OCI-LY1 (cell line): ENCODE data around the gene SH3BP4.

ENCODE experiments used
- H2AFZ ChIP-seq: fragments of 200-600 bp; sonication (generic), shearing (Covaris generic); 2 replicates; pipeline ENCODE4 v1.6.0; 2014; ENCODE audit warnings: antibody characterized with exemption, mild to moderate bottlenecking, low read length
- H3F3A ChIP-seq: fragments of 200-600 bp; sonication (generic), shearing (Covaris generic); 2 replicates; pipeline ENCODE4 v1.6.0; 2014; ENCODE audit warnings: mild to moderate bottlenecking, antibody characterized with exemption, low read length, moderate library complexity; ENCODE audit not compliant: insufficient read depth
- H3K27ac ChIP-seq: fragments of 200-600 bp; sonication (generic); 2 replicates; pipeline ENCODE4 v1.5.1; 2014; ENCODE audit warnings: low read length, mixed run types, mild to moderate bottlenecking, low read depth; ENCODE audit not compliant: poor library complexity, severe bottlenecking
- H3K27me3 ChIP-seq: fragments of 200-600 bp; sonication (generic); 2 replicates; pipeline ENCODE4 v1.6.0; 2014; ENCODE audit warnings: antibody characterized with exemption, mild to moderate bottlenecking, low read length, moderate library complexity; ENCODE audit not compliant: insufficient read depth
- H3K36me3 ChIP-seq: fragments of 200-600 bp; sonication (generic); 2 replicates; pipeline ENCODE4 v1.6.1; 2014; ENCODE audit warnings: mild to moderate bottlenecking, antibody characterized with exemption, low read length, moderate library complexity, mixed read lengths; ENCODE audit not compliant: insufficient read depth
- H3K4me1 ChIP-seq: fragments of 200-600 bp; sonication (generic); 2 replicates; pipeline ENCODE4 v1.5.1; 2014; ENCODE audit warnings: mild to moderate bottlenecking, low read length, moderate library complexity; ENCODE audit not compliant: insufficient read depth, severe bottlenecking
- H3K4me2 ChIP-seq: fragments of 200-600 bp; sonication (generic), shearing (Covaris generic); 2 replicates; pipeline ENCODE4 v1.6.1; 2014; ENCODE audit warnings: low read length
- H3K4me3 ChIP-seq: fragments of 200-600 bp; sonication (generic); 2 replicates; pipeline ENCODE4 v1.5.1; 2014; ENCODE audit warnings: low read length, low read depth, mild to moderate bottlenecking, mixed read lengths; ENCODE audit not compliant: poor library complexity, severe bottlenecking
- H3K79me2 ChIP-seq: fragments of 200-600 bp; shearing (Covaris generic); 2 replicates; pipeline ENCODE4 v1.6.1; 2016; ENCODE audit warnings: mixed run types, low read length, mixed read lengths; ENCODE audit not compliant: insufficient read depth
- H3K9ac ChIP-seq: fragments of 200-600 bp; sonication (generic), shearing (Covaris generic); 2 replicates; pipeline ENCODE4 v1.6.1; 2014; ENCODE audit warnings: mild to moderate bottlenecking, low read length, mixed read lengths
- H3K9me2 ChIP-seq: fragments of 200-600 bp; sonication (generic), shearing (Covaris generic); 2 replicates; pipeline ENCODE4 v1.6.1; 2014; ENCODE audit warnings: low read depth, mild to moderate bottlenecking, low read length, mixed read lengths
- H3K9me3 ChIP-seq: fragments of 200-600 bp; shearing (Covaris generic); 2 replicates; pipeline ENCODE4 v1.6.1; 2014; ENCODE audit warnings: low read length, mixed read lengths
- H4K20me1 ChIP-seq: fragments of 200-600 bp; sonication (generic), shearing (Covaris generic); 2 replicates; pipeline ENCODE4 v1.6.0; 2016; ENCODE audit warnings: mild to moderate bottlenecking, low read length; ENCODE audit not compliant: insufficient read depth
- EZH2 ChIP-seq: fragments of 200-600 bp; sonication (generic), shearing (Covaris generic); IDR thresholded peaks from 2 replicates; pipeline ENCODE4 v1.8.0; 2017; ENCODE audit warnings: borderline replicate concordance, mixed run types, mild to moderate bottlenecking, antibody characterized with exemption, low read length, moderate library complexity, mixed read lengths
- TF ChIP-seq, protein P1 (sequence below): fragments of 200-600 bp; sonication (generic), shearing (Covaris generic); IDR thresholded peaks from 2 replicates; pipeline ENCODE4 v1.5.1; 2017; ENCODE audit warnings: mild to moderate bottlenecking, antibody characterized with exemption, low read length, moderate library complexity, mixed read lengths

SH3BP4 gene

DNA sequence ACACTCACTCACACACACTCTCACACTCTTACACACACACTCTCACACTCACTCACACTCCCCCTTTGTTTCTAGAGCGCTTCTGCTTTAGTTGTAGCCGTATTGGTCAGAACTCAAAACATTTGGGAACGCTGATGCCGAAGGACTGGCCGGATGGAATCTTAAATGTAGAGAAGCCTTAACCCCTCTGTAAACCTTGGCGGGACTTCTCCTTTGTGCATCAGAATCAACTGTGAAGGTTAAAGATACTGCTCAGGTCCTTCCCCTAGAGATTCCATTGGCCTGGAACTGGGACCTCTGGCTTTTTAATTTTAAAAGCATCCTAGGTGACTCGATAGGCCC is 18.3 kb downstream of the SH3BP4 start:
- Histone ChIP-seq H3F3A (no peaks in the 10 kb centered on the region), H3K9me3 (no peaks in the 10 kb centered on the region), H3K27me3 (no peaks in the 10 kb centered on the region), H3K9ac (no peak overlapping the region), H3K27ac (no peak overlapping the region), H3K4me1 (no peaks in the 10 kb centered on the region), H3K9me2 (no peaks in the 10 kb centered on the region), H4K20me1 (no peaks in the 10 kb centered on the region), H3K79me2 (no peaks in the 10 kb centered on the region), H3K4me2 (no peak overlapping the region), H3K4me3 (no peak overlapping the region), H3K36me3 (no peaks in the 10 kb centered on the region), H2AFZ (no peak overlapping the region)
- TF ChIP-seq EZH2, result no peak
- TF ChIP-seq, protein P1, sequence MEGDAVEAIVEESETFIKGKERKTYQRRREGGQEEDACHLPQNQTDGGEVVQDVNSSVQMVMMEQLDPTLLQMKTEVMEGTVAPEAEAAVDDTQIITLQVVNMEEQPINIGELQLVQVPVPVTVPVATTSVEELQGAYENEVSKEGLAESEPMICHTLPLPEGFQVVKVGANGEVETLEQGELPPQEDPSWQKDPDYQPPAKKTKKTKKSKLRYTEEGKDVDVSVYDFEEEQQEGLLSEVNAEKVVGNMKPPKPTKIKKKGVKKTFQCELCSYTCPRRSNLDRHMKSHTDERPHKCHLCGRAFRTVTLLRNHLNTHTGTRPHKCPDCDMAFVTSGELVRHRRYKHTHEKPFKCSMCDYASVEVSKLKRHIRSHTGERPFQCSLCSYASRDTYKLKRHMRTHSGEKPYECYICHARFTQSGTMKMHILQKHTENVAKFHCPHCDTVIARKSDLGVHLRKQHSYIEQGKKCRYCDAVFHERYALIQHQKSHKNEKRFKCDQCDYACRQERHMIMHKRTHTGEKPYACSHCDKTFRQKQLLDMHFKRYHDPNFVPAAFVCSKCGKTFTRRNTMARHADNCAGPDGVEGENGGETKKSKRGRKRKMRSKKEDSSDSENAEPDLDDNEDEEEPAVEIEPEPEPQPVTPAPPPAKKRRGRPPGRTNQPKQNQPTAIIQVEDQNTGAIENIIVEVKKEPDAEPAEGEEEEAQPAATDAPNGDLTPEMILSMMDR, result no peak

DNA sequence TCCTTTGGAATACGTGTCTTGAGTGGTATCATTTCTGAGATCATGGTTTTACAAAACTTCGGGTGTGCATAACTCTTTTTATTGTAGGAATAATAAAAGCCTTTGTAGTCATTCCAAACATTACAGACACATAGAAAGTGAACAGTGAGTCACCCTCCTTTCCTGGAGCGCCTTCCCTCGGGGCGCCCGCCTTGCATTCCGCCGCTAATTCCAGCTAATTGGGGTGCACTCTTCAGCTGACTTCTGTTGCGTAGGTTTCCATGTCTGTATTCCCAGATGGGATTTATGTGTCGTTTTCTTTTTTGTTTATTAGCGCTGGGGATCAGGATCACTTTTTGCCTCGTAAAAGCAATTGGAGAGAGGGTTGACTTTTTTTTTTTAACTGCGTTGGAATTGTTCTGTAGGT is 18.7 kb downstream of the SH3BP4 start:
- Histone ChIP-seq H3K27me3 (no peaks in the 10 kb centered on the region), H3K4me2 (no peak overlapping the region), H3K27ac (no peak overlapping the region), H3K9me3 (no peaks in the 10 kb centered on the region), H4K20me1 (no peaks in the 10 kb centered on the region), H2AFZ (no peak overlapping the region), H3K9me2 (no peaks in the 10 kb centered on the region), H3F3A (no peaks in the 10 kb centered on the region), H3K79me2 (no peaks in the 10 kb centered on the region), H3K4me3 (no peak overlapping the region), H3K4me1 (no peaks in the 10 kb centered on the region), H3K9ac (no peak overlapping the region), H3K36me3 (no peaks in the 10 kb centered on the region)
- no peak for TF ChIP-seq EZH2
- TF ChIP-seq, protein P1, result no peak

DNA sequence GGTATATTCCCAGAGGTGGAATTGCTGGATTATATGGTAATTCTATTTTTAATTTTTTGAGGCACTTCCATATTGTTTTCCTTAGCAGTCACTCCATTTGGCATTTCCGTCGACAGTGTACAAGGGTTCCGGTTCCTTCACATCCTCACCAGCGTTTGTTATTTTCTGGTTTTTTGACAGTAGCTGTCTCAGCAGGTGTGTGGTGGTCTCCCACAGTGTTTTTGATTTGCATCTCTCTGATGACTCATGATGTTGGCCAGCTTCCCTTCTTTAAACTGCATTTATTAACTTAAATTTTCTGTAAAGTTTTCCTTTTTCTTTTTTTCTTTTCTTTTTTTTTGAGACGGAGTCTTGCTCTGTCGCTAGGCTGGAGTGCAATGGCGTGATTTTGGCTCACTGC is 19.7 kb downstream of the SH3BP4 start:
- Histone ChIP-seq H3K9me2 (no peaks in the 10 kb centered on the region), H3K9me3 (no peaks in the 10 kb centered on the region), H3K27me3 (no peaks in the 10 kb centered on the region), H3K4me3 (no peak overlapping the region), H4K20me1 (no peaks in the 10 kb centered on the region), H3K4me1 (no peaks in the 10 kb centered on the region), H3K4me2 (no peak overlapping the region), H3K9ac (no peak overlapping the region), H3F3A (no peaks in the 10 kb centered on the region), H3K27ac (no peak overlapping the region), H2AFZ (no peak overlapping the region), H3K79me2 (no peaks in the 10 kb centered on the region), H3K36me3 (no peaks in the 10 kb centered on the region)
- no peak for TF ChIP-seq EZH2
- TF ChIP-seq, protein P1, result no peak
